GM19467 (cell line): ENCODE data around the gene ROCK1.

Experiments
- ATAC-seq: cut with Tn5 transposase; IDR thresholded peaks from one replicate; pipeline ENCODE4 v1.9.1; 2021; ENCODE audit warnings: mild to moderate bottlenecking, moderate library complexity; ENCODE audit not compliant: unreplicated experiment

ROCK1 gene

DNA sequence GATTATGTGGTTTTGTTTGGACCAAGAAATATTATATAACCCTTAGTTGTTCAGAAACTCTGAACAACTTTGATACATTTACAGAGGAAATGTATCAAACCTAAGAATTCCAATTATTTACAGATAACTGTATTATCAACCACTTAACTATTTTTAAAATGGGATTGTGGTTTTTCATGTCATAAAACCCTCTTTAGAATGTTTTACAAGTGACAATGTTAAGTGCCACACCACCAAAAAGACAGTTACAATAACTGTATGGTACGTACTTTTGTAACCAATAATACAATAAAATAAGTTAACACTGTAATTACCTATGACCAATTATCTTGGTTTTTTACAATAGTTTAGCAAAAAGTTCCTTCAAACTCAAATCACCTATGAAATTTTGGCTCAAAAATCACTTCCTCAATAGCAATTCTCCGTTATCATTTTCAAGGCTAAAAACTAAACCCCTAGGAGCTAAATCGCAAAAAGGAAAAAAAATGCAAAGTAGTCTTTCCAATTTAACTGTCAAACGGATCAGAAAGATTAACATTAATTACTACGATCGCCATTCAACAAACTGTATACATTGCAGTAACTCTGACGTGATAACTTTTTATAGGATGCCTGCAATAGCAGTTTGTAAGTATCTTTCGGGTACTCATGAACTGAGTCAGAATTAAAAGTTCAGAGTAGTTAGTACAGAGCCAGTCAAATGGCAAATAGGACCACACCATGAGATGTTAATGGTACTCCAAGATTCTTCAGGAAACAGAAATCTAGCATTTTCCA lies 1.5 kb downstream of the ROCK1 start:
- ATAC-seq: no peak

DNA sequence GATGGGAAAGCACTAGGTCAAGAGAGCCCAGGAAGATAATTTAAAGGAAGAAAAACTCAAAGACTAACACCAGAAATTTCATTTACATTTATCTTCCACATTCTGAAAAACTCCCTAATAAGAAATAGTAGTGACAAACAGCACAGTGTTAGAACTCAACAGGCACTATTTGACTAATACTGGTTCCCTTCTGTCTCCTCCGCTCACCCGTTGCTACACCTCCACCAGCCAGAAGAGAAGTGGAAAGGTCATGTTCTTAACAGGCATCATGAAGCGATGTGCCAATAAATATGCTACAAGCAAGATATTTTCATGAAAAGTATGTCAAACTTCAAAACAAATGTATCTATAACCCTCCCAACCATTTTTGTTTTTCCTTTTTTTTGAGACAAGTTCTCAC lies 5.7 kb downstream of the ROCK1 start:
- ATAC-seq: no peak

GRCh38 chr18:21101172-21101571 lies 10.4 kb downstream of the ROCK1 start:
- no peak for ATAC-seq

DNA sequence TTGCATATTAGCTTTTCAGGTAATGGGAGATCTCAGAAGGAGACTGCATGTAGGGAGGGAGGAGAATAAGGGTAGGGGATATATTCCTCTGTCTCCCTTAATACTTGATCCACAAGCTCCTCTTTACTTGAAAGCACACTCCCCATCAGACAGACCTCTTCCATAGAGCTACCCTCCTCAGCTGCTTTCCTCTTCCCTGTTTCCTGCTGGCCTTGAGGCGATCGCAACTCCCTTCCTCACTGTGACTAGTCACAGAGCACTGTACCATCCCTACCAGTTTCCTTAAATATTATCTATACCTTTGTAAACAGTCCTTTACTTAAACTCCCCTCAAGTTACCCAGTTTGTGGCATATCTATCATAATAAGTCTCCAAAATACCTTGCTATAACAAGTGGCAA lies 10.9 kb downstream of the ROCK1 start:
- ATAC-seq: no peak

DNA sequence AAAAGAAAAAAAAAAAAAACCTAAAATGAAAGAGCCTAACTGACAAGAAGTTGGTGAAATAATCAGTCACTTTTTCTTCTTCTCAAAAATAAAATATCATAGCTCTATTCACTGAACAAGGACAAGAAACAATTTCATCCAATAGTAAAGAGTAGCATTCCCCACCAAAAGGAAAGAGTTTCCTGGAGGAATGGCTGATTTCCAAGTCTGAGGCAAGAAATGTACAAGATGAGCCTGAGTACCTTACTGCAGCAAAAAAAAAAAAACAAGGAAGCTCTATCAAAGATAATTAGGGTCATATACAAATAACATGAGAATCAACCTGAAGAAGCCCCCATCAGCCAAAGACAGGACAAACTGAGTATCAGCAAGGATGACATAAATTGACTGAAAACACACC lies 11.5 kb downstream of the ROCK1 start:
- ATAC-seq: no peak

DNA sequence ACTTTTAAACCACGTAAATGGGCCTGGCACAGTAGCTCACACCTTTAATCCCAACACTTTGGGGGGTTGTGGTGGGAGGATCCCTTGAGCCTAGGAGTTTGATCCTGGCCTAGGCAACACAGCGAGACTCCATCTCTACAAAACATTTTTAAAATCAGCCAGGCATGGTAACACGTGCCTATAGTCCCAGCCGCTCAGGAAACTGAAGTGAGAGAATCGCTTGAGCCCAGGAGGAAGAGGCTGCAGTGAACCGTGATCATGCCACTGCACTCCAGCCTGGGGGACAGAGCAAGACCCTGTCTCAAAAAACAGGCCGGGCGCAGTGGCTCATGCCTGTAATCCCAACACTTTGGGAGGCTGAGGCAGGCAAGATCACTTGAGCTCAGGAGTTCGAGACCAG lies 12.2 kb downstream of the ROCK1 start:
- peak; percentile 78 for ATAC-seq

DNA sequence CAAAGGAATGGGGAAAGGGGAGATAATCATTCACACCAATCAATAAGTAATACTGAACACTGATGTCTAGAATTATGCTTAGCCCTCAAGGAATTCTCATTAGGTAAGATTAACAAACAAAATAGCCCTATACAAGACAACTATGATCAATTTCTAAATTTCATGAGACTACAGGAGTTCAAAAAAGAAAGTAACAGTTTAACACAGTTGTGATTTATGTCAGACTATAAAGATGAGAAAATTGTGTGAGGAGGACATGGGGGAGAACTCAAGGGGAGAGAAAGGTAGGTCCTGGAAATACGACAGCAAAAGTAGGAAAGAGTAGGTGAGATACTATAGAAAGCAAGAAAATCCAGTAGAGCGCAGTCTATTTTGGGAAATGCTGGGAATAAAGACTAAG lies 14.9 kb downstream of the ROCK1 start:
- no peak for ATAC-seq

- no peak for ATAC-seq
These were observed 18.5 kb downstream of the ROCK1 start for GRCh38 chr18:21093133-21093532.

- ATAC-seq: no peak
These were observed 20.9 kb downstream of the ROCK1 start for GRCh38 chr18:21090680-21091079.

- no peak for ATAC-seq
These were observed 25.9 kb downstream of the ROCK1 start for GRCh38 chr18:21085579-21086166.

- no peak for ATAC-seq
These were observed 27.0 kb downstream of the ROCK1 start for GRCh38 chr18:21084511-21085078.

DNA sequence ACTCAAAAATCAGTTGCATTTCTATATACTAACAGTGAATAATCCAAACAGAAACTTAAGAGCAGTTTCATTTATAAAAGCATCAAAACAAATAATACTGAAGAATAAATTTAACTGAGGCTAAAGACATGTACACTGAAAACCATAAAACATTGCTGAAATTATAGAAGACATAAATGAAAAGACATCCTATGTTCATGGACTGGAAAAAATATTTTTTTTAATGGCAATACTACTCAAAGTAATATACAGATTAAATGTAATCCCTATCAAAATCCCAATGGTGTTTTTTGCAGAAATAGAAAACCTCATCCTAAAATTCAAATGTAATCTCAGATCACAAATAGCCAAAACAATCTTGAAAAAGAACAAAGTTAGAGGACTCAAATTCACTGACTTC lies 28.6 kb downstream of the ROCK1 start:
- ATAC-seq: no peak

DNA sequence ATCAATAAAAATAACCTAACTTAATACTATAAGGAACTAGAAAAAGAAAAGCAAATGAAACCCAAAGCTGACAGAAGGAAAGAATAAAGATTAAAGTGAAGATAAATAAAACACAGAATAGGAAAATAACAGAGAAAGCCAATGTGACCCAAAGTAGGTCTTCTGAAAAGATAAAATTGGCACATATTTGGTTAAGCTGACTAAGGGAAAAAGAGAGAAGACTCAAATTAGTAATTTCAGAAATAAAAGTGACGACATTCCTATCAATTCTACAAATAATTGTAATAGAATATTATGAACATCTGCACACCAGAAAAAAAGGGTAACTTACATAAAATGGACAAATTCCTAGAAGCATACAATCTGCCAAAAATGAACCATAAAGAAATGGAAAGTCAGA lies 30.2 kb downstream of the ROCK1 start:
- no peak for ATAC-seq

GRCh38 chr18:21080576-21080975 lies 31.0 kb downstream of the ROCK1 start:
- no peak for ATAC-seq

DNA sequence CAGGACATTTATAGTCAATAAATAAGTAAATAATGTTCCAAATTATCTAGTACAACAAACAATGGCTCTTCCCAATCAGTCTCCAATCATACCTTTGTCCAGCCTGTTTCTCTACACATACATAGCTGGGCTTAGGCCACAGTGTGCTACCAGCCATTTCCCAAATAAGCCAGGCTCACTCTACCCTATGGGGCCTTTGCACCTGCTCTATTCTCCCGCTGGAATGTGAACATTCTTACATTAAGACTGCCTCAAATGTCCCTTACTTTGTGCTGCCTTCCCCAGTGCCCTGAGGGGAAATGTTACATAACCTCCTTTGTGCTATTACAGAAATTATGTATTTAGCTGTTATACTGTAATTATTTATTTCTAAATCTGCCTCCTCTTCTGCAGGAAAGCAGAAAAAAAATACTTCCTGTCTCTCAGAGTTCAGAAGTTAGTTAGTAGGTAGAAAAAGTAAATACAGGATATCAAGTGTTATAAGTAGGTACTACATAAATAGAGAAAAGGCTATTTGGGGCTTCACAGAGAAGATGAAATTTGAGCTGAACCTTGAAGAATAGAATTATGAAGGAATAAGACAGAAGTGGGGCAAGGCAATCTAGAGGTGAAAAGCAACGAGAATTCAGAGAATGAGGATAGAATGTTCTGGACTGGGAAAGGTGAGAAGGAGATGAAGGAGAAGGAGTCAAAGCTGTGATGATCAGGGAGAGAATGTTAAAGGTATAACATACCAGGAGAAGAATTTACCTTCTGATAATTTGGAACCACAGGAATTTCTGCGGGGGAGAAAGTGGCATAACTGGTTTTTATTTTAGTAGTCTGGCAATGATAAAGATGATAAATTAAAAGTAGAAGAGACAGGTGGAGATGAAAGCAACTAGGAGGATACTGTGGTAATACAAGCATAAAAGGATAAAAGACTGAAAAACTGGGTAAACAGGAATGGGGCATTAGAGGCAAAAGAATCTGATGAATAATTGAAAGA lies 37.0 kb downstream of the ROCK1 start:
- ATAC-seq: no peak

DNA sequence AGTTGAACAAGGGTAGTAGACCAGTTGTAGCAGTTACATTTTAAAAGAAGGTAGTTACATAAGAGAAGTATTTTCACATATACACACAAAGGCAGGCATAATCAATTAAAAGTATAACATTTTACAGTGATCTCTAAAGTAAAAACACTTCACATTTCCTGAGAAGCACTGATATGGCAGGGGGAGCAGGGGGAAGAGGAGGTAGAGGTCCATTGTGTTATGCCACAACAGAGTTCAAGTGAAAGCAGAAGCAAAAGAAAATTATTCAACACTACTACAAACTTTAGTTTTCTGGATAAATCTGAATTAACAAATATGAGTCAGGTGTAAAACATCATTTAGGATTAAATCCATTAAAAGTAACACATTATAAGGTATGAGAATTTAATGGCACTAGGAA lies 38.4 kb downstream of the ROCK1 start:
- ATAC-seq: no peak

DNA sequence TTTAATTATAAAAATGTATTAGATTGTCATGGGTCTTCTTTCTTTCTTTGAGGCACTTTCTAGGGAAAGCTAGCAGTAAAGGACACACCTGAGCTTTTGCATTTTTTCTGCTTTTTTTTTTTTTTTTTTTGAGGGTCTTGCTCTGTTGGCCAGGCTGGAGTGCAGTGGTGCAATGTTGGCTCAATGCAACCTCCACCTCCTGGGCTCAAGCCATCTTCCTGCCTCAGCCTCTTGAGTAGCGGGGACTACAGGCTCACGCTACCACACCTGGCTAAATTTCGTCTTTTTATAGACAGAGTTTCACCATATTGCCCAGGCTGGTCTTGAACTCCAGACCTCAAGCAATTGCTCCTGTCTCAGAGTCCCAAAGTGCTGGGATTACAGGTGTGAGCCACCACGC lies 40.5 kb downstream of the ROCK1 start:
- no peak for ATAC-seq

DNA sequence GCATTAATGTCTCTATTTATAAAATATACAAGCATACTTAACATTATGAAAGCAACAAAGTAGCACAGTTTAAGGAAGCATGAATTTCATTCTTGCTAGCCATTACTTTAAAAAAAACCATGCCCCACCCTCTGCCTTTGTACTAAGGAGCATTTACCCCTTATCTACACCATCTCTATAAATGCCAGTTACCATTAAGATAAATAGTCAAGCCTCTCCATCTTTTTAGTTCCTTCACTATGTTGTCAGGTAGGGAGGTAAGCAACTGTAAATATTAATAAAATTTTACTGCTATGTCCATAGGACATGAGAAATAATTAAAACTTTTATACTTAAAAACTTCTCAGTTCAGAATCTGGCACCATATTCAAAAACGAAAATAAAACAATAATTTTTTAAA lies 42.1 kb downstream of the ROCK1 start:
- no peak for ATAC-seq

GRCh38 chr18:21064347-21064746 lies 47.3 kb downstream of the ROCK1 start:
- ATAC-seq: no peak

- no peak for ATAC-seq
These were observed 48.6 kb downstream of the ROCK1 start for GRCh38 chr18:21063011-21063410.

GRCh38 chr18:21057112-21057511 lies 54.5 kb downstream of the ROCK1 start:
- no peak for ATAC-seq
